Body of pancreas (tissue), 4 donors: ENCODE data around the gene LMBRD1.

ENCODE experiments used
- CTCF ChIP-seq, 7 experiments: fragments of 450-650 bp in 4 of 7; fragments of 200-600 bp in 3 of 7; sonication (generic) in 3 of 7; IDR thresholded peaks; one replicate each; pipeline ENCODE4 v1.5.1; 2016 to 2019; ENCODE audit warnings: antibody characterized with exemption in 7 of 7
- POLR2A ChIP-seq, 3 donors: fragments of 450-650 bp; IDR thresholded peaks; one replicate each; pipeline ENCODE4 v1.6.1; 2016; ENCODE audit warnings: antibody characterized with exemption in 3 of 3, mild to moderate bottlenecking in 2 of 3

DNA sequence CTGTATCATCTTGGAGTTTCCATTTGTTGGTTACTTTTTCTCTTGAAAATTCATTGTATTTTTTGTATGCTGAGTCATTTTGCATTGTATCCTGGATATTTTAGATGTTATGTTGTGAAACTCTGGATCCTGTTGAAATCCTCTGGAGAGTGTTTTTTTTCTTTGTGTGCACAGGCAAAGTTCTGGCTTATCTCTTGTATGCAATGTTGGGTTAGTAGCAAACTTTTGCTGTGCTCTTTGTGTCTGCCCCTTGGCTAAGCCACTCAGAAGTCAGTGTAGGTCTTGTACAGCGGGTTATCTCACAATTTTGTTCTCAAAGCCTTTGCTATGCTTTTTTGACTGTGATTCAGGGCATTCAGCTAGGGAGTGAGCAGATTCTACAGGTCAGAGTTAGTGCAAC, 29.1 kb upstream of the LMBRD1 start:
- TF ChIP-seq CTCF (IDR thresholded peaks at IDR 0.05): no peak
- TF ChIP-seq POLR2A (IDR thresholded peaks at IDR 0.05): no peak
